HepG2 (cell line): Measurements from ENCODE around the gene CDAN1. TPM values are rescaled to one million over a fixed set of nuclear protein-coding genes. Genes with fewer than 3 reads are reported as not detected.

Source experiments
- polyA plus RNA-seq, 8 experiments: library from polyadenylated mRNA; depleted of rRNA in 3 of 8; stranded (reverse) in 7 of 8; unstranded in 1 of 8; fragments of >200 nt; fragmentation: Illumina TruSeq in 4 of 8; extraction: Trizol in 4 of 8; gene quantifications; 2 replicates each; pipeline versions ENCODE4 v1.2.1 to v1.2.3, GENCODE V29; 2011 to 2016; ENCODE audit warnings: low read depth in 4 of 8, missing spikeins in 1 of 8, mixed read lengths in 1 of 8; ENCODE audit not compliant: insufficient read depth in 1 of 8
- total RNA-seq, 5 experiments: library from RNA; depleted of rRNA; stranded (reverse); fragments of >200 nt; fragmentation: Illumina TruSeq; extraction: Trizol; gene quantifications; 2 replicates each; pipeline ENCODE4 v1.2.3, GENCODE V29; 2016; ENCODE audit warnings: low read depth in 1 of 5

The CDAN1 gene
- total and polyA plus RNA-seq, 2 of the 13 experiments (the other 11 are each of a cell fraction or from before 2014, with no cell fraction given) = 5.0 to 16.1 TPM

Other genes with a start within 250 kb of the CDAN1 start
- 35.1 and 63.9 TPM in 2 replicates for gene ZNF106, start 246.0 kb downstream of the CDAN1 start, total RNA-seq (2016; rRNA removed; fragmentation: Illumina TruSeq; extraction: Trizol)
- 11.8 and 12.5 TPM in 2 replicates for gene ZNF106, start 246.0 kb downstream of the CDAN1 start, polyA plus RNA-seq (2011; rRNA removed)
- gene SNAP23, start 241.5 kb downstream of the CDAN1 start, total RNA-seq (2016; rRNA removed; fragmentation: Illumina TruSeq; extraction: Trizol) = 101 and 136 TPM in 2 replicates
- gene SNAP23, start 241.5 kb downstream of the CDAN1 start, polyA plus RNA-seq (2011; rRNA removed) = 27.4 and 37.0 TPM in 2 replicates
- 14.8 and 26.0 TPM in 2 replicates for gene LRRC57, start 188.3 kb downstream of the CDAN1 start, total RNA-seq (2016; rRNA removed; fragmentation: Illumina TruSeq; extraction: Trizol)
- gene LRRC57, start 188.3 kb downstream of the CDAN1 start, polyA plus RNA-seq (2011; rRNA removed) = 4.1 and 5.8 TPM in 2 replicates
- 32.9 and 49.4 TPM in 2 replicates for gene HAUS2, start 188.3 kb downstream of the CDAN1 start, total RNA-seq (2016; rRNA removed; fragmentation: Illumina TruSeq; extraction: Trizol)
- 10.0 and 11.6 TPM in 2 replicates for gene HAUS2, start 188.3 kb downstream of the CDAN1 start, polyA plus RNA-seq (2011; rRNA removed)
- 2.7 and 5.3 TPM in 2 replicates for gene STARD9, start 161.5 kb downstream of the CDAN1 start, total RNA-seq (2016; rRNA removed; fragmentation: Illumina TruSeq; extraction: Trizol)
- 7.5 and 9.0 TPM in 2 replicates for gene STARD9, start 161.5 kb downstream of the CDAN1 start, polyA plus RNA-seq (2011; rRNA removed)
- 7.4 and 8.1 TPM in 2 replicates for gene TTBK2, start 183.7 kb upstream of the CDAN1 start, total RNA-seq (2016; rRNA removed; fragmentation: Illumina TruSeq; extraction: Trizol)
- 4.4 and 5.1 TPM in 2 replicates for gene TTBK2, start 183.7 kb upstream of the CDAN1 start, polyA plus RNA-seq (2011; rRNA removed)